Esophagus muscularis mucosa (tissue), 4 donors: Measurements from ENCODE around the gene CYP27B1. TPM values are rescaled to one million over a fixed set of nuclear protein-coding genes. Genes with fewer than 3 reads are reported as not detected.
A peak's percentile ranks its signal among the peaks of the same experiment; 100 is the strongest.

Source experiments
- DNase-seq: peaks from one replicate; pipeline ENCODE4 v3.0.0-alpha.2; 2017; ENCODE audit errors: extremely low spot score
- H3K27ac ChIP-seq, 4 donors: fragments of 200-600 bp; sonication (generic); replicated peaks in 1 of 4; 1 replicate in 3 of 4; 2 replicates in 1 of 4; pipeline ENCODE4 v1.5.1; 2016 to 2019; ENCODE audit warnings: mild to moderate bottlenecking in 1 of 4
- H3K27me3 ChIP-seq, 4 donors: fragments of 200-600 bp; sonication (generic); one replicate each; pipeline versions ENCODE4 v1.5.1 to v1.6.0; 2016 to 2019
- H3K36me3 ChIP-seq, 4 donors: fragments of 200-600 bp; sonication (generic); one replicate each; pipeline ENCODE4 v1.5.1; 2016 to 2019
- H3K4me1 ChIP-seq, 4 donors: fragments of 200-600 bp; sonication (generic); one replicate each; pipeline ENCODE4 v1.5.1; 2016 to 2019
- H3K4me3 ChIP-seq, 4 donors: fragments of 200-600 bp; sonication (generic); 1 replicate in 2 of 4; 2 replicates in 2 of 4; pipeline ENCODE4 v1.5.1; 2016 to 2019; ENCODE audit warnings: mild to moderate bottlenecking in 4 of 4, moderate library complexity in 1 of 4
- H3K9me3 ChIP-seq, 4 donors: fragments of 200-600 bp; sonication (generic); 1 replicate in 3 of 4; 2 replicates in 1 of 4; pipeline ENCODE4 v1.5.1; 2016 to 2019
- EP300 ChIP-seq: sonication (generic); formaldehyde crosslinking; IDR thresholded peaks from one replicate; pipeline ENCODE4 v1.6.1; 2017; ENCODE audit warnings: antibody characterized with exemption
- POLR2A ChIP-seq: fragments of 450-650 bp; IDR thresholded peaks from one replicate; pipeline ENCODE4 v1.6.1; 2017; ENCODE audit warnings: antibody characterized with exemption, moderate library complexity, mild to moderate bottlenecking, low read depth
- POLR2AphosphoS5 ChIP-seq, 2 donors: sonication (generic); formaldehyde crosslinking; IDR thresholded peaks; one replicate each; pipeline ENCODE4 v1.6.1; 2017; ENCODE audit warnings: antibody characterized with exemption in 2 of 2
- WGBS: methylation state at CpG from one replicate; pipeline ENCODE4 v1.1.5; 2018; 5-methylcytosine and 5-hydroxymethylcytosine counted together
- intact Hi-C: fragments of 100-400 bp; cut with DNase I; formaldehyde crosslinking; loops from one replicate; pipeline ENCODE4 v1.15.1; 2023
- total RNA-seq, 4 donors: library from RNA; depleted of rRNA; stranded (reverse); fragments of >200 nt; gene quantifications; one replicate each; pipeline versions ENCODE4 v1.1.0 to v1.2.1, GENCODE V29; 2016
- TF ChIP-seq, protein P1 (sequence below), 3 experiments: fragments of 200-600 bp in 2 of 3; fragments of 450-650 bp in 1 of 3; sonication (generic) in 2 of 3; IDR thresholded peaks; one replicate each; pipeline ENCODE4 v1.5.1; 2017 to 2019; ENCODE audit warnings: antibody characterized with exemption in 3 of 3, mild to moderate bottlenecking in 2 of 3, moderate library complexity in 1 of 3

CYP27B1 gene
- total RNA-seq, 4 donors from 2014 or later = 0.32 to 0.66 TPM; not detected in 2

DNA sequence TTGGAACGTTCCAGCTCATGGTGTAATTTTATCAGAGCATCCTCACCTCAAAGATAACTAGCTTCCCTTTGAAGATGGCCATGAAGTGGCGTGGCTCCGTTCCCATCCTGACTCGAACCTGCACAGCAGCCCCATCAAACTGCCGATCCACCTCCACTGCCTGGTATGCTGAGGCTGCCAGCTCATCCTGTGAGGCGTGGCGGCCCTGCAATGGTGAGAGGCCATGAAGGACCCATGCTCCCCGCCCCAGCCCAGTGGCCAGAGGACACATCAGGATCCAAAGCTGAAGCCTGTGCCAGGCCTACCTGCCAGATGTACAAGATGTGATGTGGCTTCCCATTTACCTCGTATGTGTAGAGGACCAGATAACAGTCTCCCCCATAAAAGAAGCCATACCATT, 40.4 kb upstream of the CYP27B1 start:
- intact Hi-C loops = no loop called here
- TF ChIP-seq POLR2AphosphoS5 (IDR thresholded peaks at IDR 0.05) = no peak
- TF ChIP-seq, protein P1, sequence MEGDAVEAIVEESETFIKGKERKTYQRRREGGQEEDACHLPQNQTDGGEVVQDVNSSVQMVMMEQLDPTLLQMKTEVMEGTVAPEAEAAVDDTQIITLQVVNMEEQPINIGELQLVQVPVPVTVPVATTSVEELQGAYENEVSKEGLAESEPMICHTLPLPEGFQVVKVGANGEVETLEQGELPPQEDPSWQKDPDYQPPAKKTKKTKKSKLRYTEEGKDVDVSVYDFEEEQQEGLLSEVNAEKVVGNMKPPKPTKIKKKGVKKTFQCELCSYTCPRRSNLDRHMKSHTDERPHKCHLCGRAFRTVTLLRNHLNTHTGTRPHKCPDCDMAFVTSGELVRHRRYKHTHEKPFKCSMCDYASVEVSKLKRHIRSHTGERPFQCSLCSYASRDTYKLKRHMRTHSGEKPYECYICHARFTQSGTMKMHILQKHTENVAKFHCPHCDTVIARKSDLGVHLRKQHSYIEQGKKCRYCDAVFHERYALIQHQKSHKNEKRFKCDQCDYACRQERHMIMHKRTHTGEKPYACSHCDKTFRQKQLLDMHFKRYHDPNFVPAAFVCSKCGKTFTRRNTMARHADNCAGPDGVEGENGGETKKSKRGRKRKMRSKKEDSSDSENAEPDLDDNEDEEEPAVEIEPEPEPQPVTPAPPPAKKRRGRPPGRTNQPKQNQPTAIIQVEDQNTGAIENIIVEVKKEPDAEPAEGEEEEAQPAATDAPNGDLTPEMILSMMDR (IDR thresholded peaks at IDR 0.05) = no peak
- no peak for TF ChIP-seq EP300
- TF ChIP-seq POLR2A = no peak
- Histone ChIP-seq H3K4me1 (peaks cover 4 to 15% (median 12%) of the 10 kb centered on the region in 4 donors), H3K27me3 (no peaks in the 10 kb centered on the region), H3K27ac (no peak overlapping the region), H3K4me3 (no peak overlapping the region), H3K36me3 (peaks cover 15 to 96% (median 87%) of the 10 kb centered on the region in 4 donors), H3K9me3 (no peaks in the 10 kb centered on the region)
- no peak for DNase-seq
- WGBS = 72% methylated on average over 4 of the region's 9 CpGs

DNA sequence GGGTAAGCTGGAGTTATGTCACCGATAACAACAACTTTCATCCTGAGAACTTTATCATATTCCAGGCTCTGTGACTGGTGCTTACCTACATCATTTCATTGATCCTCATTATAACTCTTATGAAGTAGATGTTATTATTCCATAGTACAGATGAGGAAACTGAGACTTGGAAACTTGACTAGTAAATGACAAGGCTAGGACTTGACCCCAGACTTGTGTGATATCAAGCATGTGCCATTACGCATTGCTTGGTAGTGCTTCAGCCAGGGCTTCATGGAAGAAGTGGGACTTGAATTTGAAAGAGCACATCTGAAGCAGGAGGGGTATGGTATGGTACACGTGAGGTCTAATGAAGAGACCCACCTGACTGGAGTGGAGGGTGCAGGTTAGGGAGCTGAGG, 39.8 kb upstream of the CYP27B1 start:
- no peak overlapping the region for H3K27ac ChIP-seq
- H3K27me3 ChIP-seq = no peaks in the 10 kb centered on the region
- peaks cover 4 to 15% (median 12%) of the 10 kb centered on the region in 4 donors for H3K4me1 ChIP-seq
- peaks cover 20 to 96% (median 87%) of the 10 kb centered on the region in 4 donors for H3K36me3 ChIP-seq
- no peak overlapping the region for H3K4me3 ChIP-seq
- TF ChIP-seq POLR2AphosphoS5 (IDR thresholded peaks at IDR 0.05) (no peak), POLR2A (no peak), EP300 (no peak)
- TF ChIP-seq, protein P1 (IDR thresholded peaks at IDR 0.05) = no peak
- 94% methylated on average over 3 of the region's 3 CpGs for WGBS
- intact Hi-C loops = no loop called here
- no peak for DNase-seq
- no peaks in the 10 kb centered on the region for H3K9me3 ChIP-seq

- no peak overlapping the region for H3K4me3 ChIP-seq
- no peaks in the 10 kb centered on the region for H3K9me3 ChIP-seq
- DNase-seq = no peak
- H3K27me3 ChIP-seq = no peaks in the 10 kb centered on the region
- 43% methylated on average over 8 of the region's 9 CpGs for WGBS
- intact Hi-C loops = loop anchor here (2.0 kb wide), 1 partner anchor 103 kb away; no protein-coding TSS in a partner anchor
- H3K27ac ChIP-seq = peak overlapping the region in 3 of 4 donors; percentile 22 to 50 (median 43)
- no peak for TF ChIP-seq POLR2A
- peak in 1 of 2 donors; percentile 41 for TF ChIP-seq POLR2AphosphoS5 (IDR thresholded peaks at IDR 0.05)
- TF ChIP-seq, protein P1 (IDR thresholded peaks at IDR 0.05) = peak; percentile 75 to 89 (median 86)
- peaks cover 29 to 96% (median 87%) of the 10 kb centered on the region in 4 donors for H3K36me3 ChIP-seq
- H3K4me1 ChIP-seq = peaks cover 4 to 10% (median 5%) of the 10 kb centered on the region in 4 donors
These were observed 36.5 kb upstream of the CYP27B1 start for GRCh38 chr12:57803319-57803893.

DNA sequence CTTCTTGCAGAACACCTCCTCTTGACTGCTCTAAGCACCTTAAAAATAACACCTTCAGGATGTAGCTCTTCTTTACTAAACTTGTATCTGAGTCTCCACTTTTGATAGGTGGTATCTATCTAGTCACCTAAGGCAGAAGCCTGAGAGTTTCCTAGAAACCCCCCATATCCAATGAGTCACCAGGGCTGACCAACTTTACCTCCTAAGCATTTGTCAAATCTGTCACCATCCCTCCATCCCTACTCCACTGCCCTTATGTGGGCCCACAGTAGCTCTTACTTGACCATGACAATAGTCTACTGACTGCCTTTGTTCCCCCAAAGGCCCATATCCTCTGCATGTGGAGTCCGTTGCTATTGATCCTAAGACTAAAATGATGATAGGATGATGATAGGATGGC, 35.7 kb upstream of the CYP27B1 start:
- no peak for TF ChIP-seq POLR2AphosphoS5 (IDR thresholded peaks at IDR 0.05)
- TF ChIP-seq POLR2A = no peak
- TF ChIP-seq, protein P1 (IDR thresholded peaks at IDR 0.05) = no peak
- no peak for TF ChIP-seq EP300
- intact Hi-C loops = loop anchor here (2.0 kb wide), 1 partner anchor 104 kb away; no protein-coding TSS in a partner anchor
- no peak for DNase-seq
- Histone ChIP-seq H3K36me3 (peaks cover 24 to 95% (median 86%) of the 10 kb centered on the region in 4 donors), H3K27ac (no peak overlapping the region), H3K4me1 (peaks cover 4 to 10% (median 5%) of the 10 kb centered on the region in 4 donors), H3K9me3 (no peaks in the 10 kb centered on the region), H3K4me3 (no peak overlapping the region), H3K27me3 (no peaks in the 10 kb centered on the region)
- 100% methylated on average over 1 of the region's 1 CpG for WGBS
